ENCODE results near the gene STK17A.

DNA sequence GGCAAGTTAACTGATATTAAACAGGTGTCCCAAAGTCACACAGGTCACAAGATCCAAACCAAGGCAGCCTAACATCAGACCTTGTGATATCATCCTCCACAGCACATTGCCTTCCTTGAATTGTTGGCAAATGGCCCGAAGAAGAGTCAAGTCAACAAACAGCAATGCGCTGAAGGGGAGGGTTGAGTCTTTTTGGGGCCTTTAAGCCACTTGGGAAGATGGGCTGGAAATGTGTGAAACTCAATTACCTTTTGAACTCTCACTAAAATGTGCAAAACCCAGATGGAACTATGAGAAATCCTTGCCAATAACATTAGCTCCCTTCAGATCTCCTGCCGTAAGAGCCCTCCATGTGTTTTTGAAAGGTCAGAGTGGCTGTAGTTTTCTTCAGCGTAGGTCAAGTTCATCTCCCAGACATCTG, 47.9 kb upstream of the STK17A start:
- TF ChIP-seq, protein P1, sequence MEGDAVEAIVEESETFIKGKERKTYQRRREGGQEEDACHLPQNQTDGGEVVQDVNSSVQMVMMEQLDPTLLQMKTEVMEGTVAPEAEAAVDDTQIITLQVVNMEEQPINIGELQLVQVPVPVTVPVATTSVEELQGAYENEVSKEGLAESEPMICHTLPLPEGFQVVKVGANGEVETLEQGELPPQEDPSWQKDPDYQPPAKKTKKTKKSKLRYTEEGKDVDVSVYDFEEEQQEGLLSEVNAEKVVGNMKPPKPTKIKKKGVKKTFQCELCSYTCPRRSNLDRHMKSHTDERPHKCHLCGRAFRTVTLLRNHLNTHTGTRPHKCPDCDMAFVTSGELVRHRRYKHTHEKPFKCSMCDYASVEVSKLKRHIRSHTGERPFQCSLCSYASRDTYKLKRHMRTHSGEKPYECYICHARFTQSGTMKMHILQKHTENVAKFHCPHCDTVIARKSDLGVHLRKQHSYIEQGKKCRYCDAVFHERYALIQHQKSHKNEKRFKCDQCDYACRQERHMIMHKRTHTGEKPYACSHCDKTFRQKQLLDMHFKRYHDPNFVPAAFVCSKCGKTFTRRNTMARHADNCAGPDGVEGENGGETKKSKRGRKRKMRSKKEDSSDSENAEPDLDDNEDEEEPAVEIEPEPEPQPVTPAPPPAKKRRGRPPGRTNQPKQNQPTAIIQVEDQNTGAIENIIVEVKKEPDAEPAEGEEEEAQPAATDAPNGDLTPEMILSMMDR (IDR thresholded peaks at IDR 0.05): no peak
- TF ChIP-seq POLR2A (IDR thresholded peaks at IDR 0.05) (no peak), EP300 (IDR thresholded peaks at IDR 0.05) (no peak)

Data from ovary (tissue), 3 donors.